HepG2 (cell line): Measurements from ENCODE around the gene RNF5. TPM values are rescaled to one million over a fixed set of nuclear protein-coding genes. Genes with fewer than 3 reads are reported as not detected.
"Not testable (repeated sequence)": the region's sequence is repeated elsewhere in the genome, so short reads cannot be mapped to it uniquely, and the experiment has no call there.

Source experiments
- ATAC-seq: fragments of 200-7000 bp; cut with Tn5 transposase; 3 replicates; pipeline ENCODE4 v1.9.1; 2020; ENCODE audit warnings: mild to moderate bottlenecking, moderate library complexity
- BruUV-seq: library from RNA; stranded (reverse); fragments of 400-500 nt; replicated peaks from 2 replicates; lab custom pipeline; 2021; lab: Mats Ljungman, UMichigan
- CTCF ChIA-PET: fragments of 300-600 bp; formaldehyde crosslinking; extraction: SDS; loops from one replicate; lab custom pipeline; 2021; ENCODE audit warnings: low total read pairs, inconsistent platforms, low intra/inter-chr PET ratio; lab: Yijun Ruan, JAX
- POLR2A ChIA-PET: fragments of 350-600 bp; sonication (Branson Sonifier 250); formaldehyde crosslinking; loops from one replicate; lab custom pipeline; 2020; ENCODE audit warnings: antibody characterized with exemption, inconsistent platforms; lab: Yijun Ruan, JAX
- DNase-seq: peaks from one replicate; pipeline ENCODE4 v3.0.0-alpha.2; 2015; ENCODE audit warnings: low spot score
- FAIRE-seq: peaks from 3 replicates; lab custom pipeline; 2011; peaks lifted over from hg19 to GRCh38; lab: Jason Lieb, UNC
- H2AFZ ChIP-seq: one replicate; pipeline ENCODE4 v1.6.1; 2011; ENCODE audit warnings: low read length, inconsistent platforms
- H3K27ac ChIP-seq: fragments of 300-600 bp; 3 replicates; pipeline ENCODE4 v1.8.0; 2011; ENCODE audit warnings: mixed run types, mild to moderate bottlenecking, mixed read lengths, low read length, inconsistent platforms; ENCODE audit not compliant: insufficient read depth; ENCODE audit errors: extremely low read length
- H3K27me3 ChIP-seq, 2 experiments: fragments of 200-600 bp in 1 of 2; 2 replicates in 1 of 2; 3 replicates in 1 of 2; pipeline versions ENCODE4 v1.6.0 to v1.8.0; 2011; ENCODE audit warnings: low read length in 2 of 2, mild to moderate bottlenecking in 2 of 2, moderate library complexity in 2 of 2, inconsistent platforms in 1 of 2; ENCODE audit not compliant: insufficient read depth in 2 of 2, control insufficient read depth in 1 of 2
- H3K36me3 ChIP-seq, 2 experiments: fragments of 200-600 bp in 1 of 2; replicated peaks in 1 of 2; 2 replicates in 1 of 2; 3 replicates in 1 of 2; pipeline versions ENCODE4 v1.5.1 to v1.8.0; 2011; ENCODE audit warnings: low read length in 2 of 2, inconsistent platforms in 1 of 2; ENCODE audit not compliant: insufficient read depth in 2 of 2, control insufficient read depth in 1 of 2
- H3K4me1 ChIP-seq: 2 replicates; pipeline ENCODE4 v1.5.1; 2012; ENCODE audit warnings: low read length, inconsistent platforms; ENCODE audit not compliant: insufficient read depth
- H3K4me2 ChIP-seq: 2 replicates; pipeline ENCODE4 v1.6.0; 2011; ENCODE audit warnings: low read depth, low read length, inconsistent platforms
- H3K4me3 ChIP-seq, 3 experiments: fragments of 200-600 bp in 1 of 3; sonication (generic), shearing (Covaris generic) in 1 of 3; replicated peaks in 1 of 3; 2 replicates each; pipeline ENCODE4 v1.5.1; 2011 to 2016; ENCODE audit warnings: low read length in 3 of 3, inconsistent platforms in 2 of 3, low read depth in 2 of 3, mild to moderate bottlenecking in 2 of 3, control low read depth in 1 of 3, mixed read lengths in 1 of 3; ENCODE audit not compliant: insufficient read depth in 1 of 3
- H3K79me2 ChIP-seq: one replicate; pipeline ENCODE4 v1.6.1; 2011; ENCODE audit warnings: low read length, inconsistent platforms; ENCODE audit not compliant: insufficient read depth
- H3K9ac ChIP-seq: 2 replicates; pipeline ENCODE4 v1.6.0; 2011; ENCODE audit warnings: mild to moderate bottlenecking, low read depth, low read length, inconsistent platforms; ENCODE audit not compliant: insufficient read depth
- H3K9me3 ChIP-seq: 2 replicates; pipeline ENCODE4 v1.5.1; 2012; ENCODE audit warnings: mild to moderate bottlenecking, low read length
- H4K20me1 ChIP-seq: 2 replicates; pipeline ENCODE4 v1.6.0; 2011; ENCODE audit warnings: inconsistent platforms, mild to moderate bottlenecking, low read length, moderate library complexity; ENCODE audit not compliant: insufficient read depth
- AGO2 ChIP-seq: fragments of 200-400 bp; formaldehyde crosslinking; optimal IDR thresholded peaks from 2 replicates; pipeline ENCODE3; 2017; ENCODE audit warnings: mild to moderate bottlenecking, low read depth, low read length, moderate library complexity
- RBFOX2 ChIP-seq: fragments of 200-400 bp; formaldehyde crosslinking; IDR thresholded peaks from 2 replicates; pipeline ENCODE4 v1.6.1; 2017; ENCODE audit warnings: low read depth, mild to moderate bottlenecking, low read length
- ZNF354B ChIP-seq: sonication (generic); formaldehyde crosslinking; IDR thresholded peaks from 2 replicates; pipeline ENCODE4 v1.8.0; 2022; ENCODE audit warnings: mild to moderate bottlenecking, missing genetic modification reagents
- ZNF687 ChIP-seq: sonication (generic); formaldehyde crosslinking; IDR thresholded peaks from 2 replicates; pipeline ENCODE4 v1.5.1; 2020; ENCODE audit warnings: mild to moderate bottlenecking, missing genetic modification reagents, moderate library complexity
- WGBS: methylation state at CpG from one replicate; pipeline ENCODE4 v1.1.6; 2017; ENCODE audit warnings: low lambda C conversion rate; 5-methylcytosine and 5-hydroxymethylcytosine counted together
- in situ Hi-C: cut with HindIII; loops from 2 replicates; pipeline ENCODE4 v1.10.0; 2017; ENCODE audit warnings: low pct_unique_long_range_greater_than_20kb; ENCODE audit not compliant: extremely low pct_ligation_motif_present
- intact Hi-C: fragments of 100-400 bp; cut with micrococcal nuclease; formaldehyde crosslinking; loops from one replicate; pipeline ENCODE4 v1.10.0; 2022; ENCODE audit not compliant: unreplicated experiment
- polyA plus RNA-seq, 8 experiments: library from polyadenylated mRNA; depleted of rRNA in 3 of 8; stranded (reverse) in 7 of 8; unstranded in 1 of 8; fragments of >200 nt; fragmentation: Illumina TruSeq in 4 of 8; extraction: Trizol in 4 of 8; gene quantifications; 2 replicates each; pipeline versions ENCODE4 v1.2.1 to v1.2.3, GENCODE V29; 2011 to 2016; ENCODE audit warnings: low read depth in 4 of 8, missing spikeins in 1 of 8, mixed read lengths in 1 of 8; ENCODE audit not compliant: insufficient read depth in 1 of 8
- total RNA-seq, 5 experiments: library from RNA; depleted of rRNA; stranded (reverse); fragments of >200 nt; fragmentation: Illumina TruSeq; extraction: Trizol; gene quantifications; 2 replicates each; pipeline ENCODE4 v1.2.3, GENCODE V29; 2016; ENCODE audit warnings: low read depth in 1 of 5
- TF ChIP-seq, protein P1 (sequence below): sonication (generic); formaldehyde crosslinking; IDR thresholded peaks from 2 replicates; pipeline ENCODE4 v1.4.0; 2020; ENCODE audit warnings: mild to moderate bottlenecking, missing genetic modification reagents

Gene RNF5
- total and polyA plus RNA-seq, 2 of the 13 experiments (the other 11 are each of a cell fraction or from before 2014, with no cell fraction given), result 98.0 to 131 TPM

- TF ChIP-seq, protein P1, sequence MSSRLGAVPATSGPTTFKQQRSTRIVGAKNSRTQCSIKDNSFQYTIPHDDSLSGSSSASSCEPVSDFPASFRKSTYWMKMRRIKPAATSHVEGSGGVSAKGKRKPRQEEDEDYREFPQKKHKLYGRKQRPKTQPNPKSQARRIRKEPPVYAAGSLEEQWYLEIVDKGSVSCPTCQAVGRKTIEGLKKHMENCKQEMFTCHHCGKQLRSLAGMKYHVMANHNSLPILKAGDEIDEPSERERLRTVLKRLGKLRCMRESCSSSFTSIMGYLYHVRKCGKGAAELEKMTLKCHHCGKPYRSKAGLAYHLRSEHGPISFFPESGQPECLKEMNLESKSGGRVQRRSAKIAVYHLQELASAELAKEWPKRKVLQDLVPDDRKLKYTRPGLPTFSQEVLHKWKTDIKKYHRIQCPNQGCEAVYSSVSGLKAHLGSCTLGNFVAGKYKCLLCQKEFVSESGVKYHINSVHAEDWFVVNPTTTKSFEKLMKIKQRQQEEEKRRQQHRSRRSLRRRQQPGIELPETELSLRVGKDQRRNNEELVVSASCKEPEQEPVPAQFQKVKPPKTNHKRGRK (CRISPR knock-in tag), result no peak
- peak; percentile 54 for TF ChIP-seq RBFOX2
Observed at GRCh38 chr6:32187009-32187709, 9.0 kb downstream of the RNF5 start (continued).

- 0 out of 2 replicates have a peak, but pooled peaks have one; percentile 9 for TF ChIP-seq ZNF687
- TF ChIP-seq ZNF354B (CRISPR knock-in tag), result 0 out of 2 replicates have a peak, but pooled peaks have one; percentile 34
- peak; percentile 36 for TF ChIP-seq AGO2
- ATAC-seq, DNase-seq, H2AFZ ChIP-seq, H4K20me1 ChIP-seq, FAIRE-seq, BruUV-seq, in situ Hi-C loops, CTCF ChIA-PET, H3K27me3 ChIP-seq, H3K4me3 ChIP-seq, H3K9ac ChIP-seq, intact Hi-C loops, H3K27ac ChIP-seq, H3K9me3 ChIP-seq: not testable (repeated sequence)
- Histone ChIP-seq H3K79me2 (peaks cover 15% of the 10 kb centered on the region), H3K36me3 (peaks cover 9 to 26% of the 10 kb centered on the region in 2 experiments), H3K4me2 (peak overlapping the region; percentile 90), H3K4me1 (peaks cover 34% of the 10 kb centered on the region)
- POLR2A ChIA-PET, result interaction anchor here (2.0 to 7.1 kb wide), 3 partner anchors 8 to 60 kb away, joined by 4 to 127 read pairs (median 10); partner anchors contain the start of genes AGPAT1, ATF6B and RNF5
- 99% methylated on average over 18 of the region's 18 CpGs for WGBS
Observed at GRCh38 chr6:32187725-32188380, 9.6 kb downstream of the RNF5 start.
